PFSK-1 (cell line): ENCODE measurements around the gene PISD.

Experiments used
- FOXP2 ChIP-seq: optimal IDR thresholded peaks from 2 replicates; pipeline ENCODE3; 2011; ENCODE audit warnings: borderline replicate concordance, control low read depth, inconsistent platforms; ENCODE audit not compliant: insufficient read depth; ENCODE audit errors: extremely low read length, extremely low read depth
- POLR2AphosphoS5 ChIP-seq: IDR thresholded peaks from 2 replicates; pipeline ENCODE4 v1.6.1; 2012; ENCODE audit warnings: low read depth, mild to moderate bottlenecking, control low read depth, low read length, moderate library complexity
- SIN3A ChIP-seq: IDR thresholded peaks from 2 replicates; pipeline ENCODE4 v1.6.1; 2012; ENCODE audit warnings: mild to moderate bottlenecking, low read length, moderate library complexity, borderline replicate concordance; ENCODE audit not compliant: insufficient read depth
- TAF1 ChIP-seq: IDR thresholded peaks from 2 replicates; pipeline ENCODE4 v1.6.1; 2012; ENCODE audit warnings: low read length, control low read depth, borderline replicate concordance; ENCODE audit not compliant: insufficient read depth
- TF ChIP-seq, protein P1 (sequence below), 2 experiments: IDR thresholded peaks; 2 replicates each; pipeline versions ENCODE4 v1.6.1 to v1.8.0; 2011 to 2012; ENCODE audit warnings: low read depth in 2 of 2, low read length in 2 of 2, control low read depth in 1 of 2, inconsistent platforms in 1 of 2, mild to moderate bottlenecking in 1 of 2, moderate library complexity in 1 of 2; ENCODE audit not compliant: insufficient read depth in 1 of 2

The PISD gene

DNA sequence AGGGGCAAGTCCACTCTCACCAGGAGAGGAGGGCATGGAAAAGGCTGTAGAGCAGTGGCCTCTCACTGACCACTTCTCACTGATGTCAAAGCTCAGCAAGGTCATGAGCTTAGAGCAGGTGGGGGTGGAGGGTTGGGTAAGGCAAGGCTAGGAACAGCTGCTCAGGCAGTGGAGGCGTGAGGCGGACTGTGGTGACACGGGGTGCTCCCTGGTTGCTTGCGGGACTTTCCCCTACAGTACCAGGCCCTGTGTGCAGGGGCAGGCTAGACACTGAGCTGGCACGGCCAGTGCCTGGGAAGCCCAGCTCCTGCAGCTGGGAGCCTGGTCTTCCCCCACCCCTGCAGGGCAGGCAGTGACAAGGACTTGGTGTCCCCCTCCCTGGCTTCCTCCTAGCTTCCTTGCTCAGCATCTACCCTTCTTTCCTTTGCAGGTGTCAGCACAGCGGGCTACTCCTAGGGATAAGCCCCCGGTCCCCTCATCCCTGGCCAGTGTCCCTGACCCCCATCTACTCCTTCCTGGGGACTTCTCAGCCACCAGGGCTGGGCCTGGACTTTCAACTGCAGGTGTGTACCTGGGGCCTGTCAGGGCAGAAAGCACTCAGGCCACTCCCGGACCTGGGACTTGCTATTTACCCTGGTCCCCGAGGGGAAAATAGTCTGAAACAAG is 45.6 kb downstream of the PISD start:
- no peak for TF ChIP-seq FOXP2
- no peak for TF ChIP-seq POLR2AphosphoS5
- TF ChIP-seq, protein P1, sequence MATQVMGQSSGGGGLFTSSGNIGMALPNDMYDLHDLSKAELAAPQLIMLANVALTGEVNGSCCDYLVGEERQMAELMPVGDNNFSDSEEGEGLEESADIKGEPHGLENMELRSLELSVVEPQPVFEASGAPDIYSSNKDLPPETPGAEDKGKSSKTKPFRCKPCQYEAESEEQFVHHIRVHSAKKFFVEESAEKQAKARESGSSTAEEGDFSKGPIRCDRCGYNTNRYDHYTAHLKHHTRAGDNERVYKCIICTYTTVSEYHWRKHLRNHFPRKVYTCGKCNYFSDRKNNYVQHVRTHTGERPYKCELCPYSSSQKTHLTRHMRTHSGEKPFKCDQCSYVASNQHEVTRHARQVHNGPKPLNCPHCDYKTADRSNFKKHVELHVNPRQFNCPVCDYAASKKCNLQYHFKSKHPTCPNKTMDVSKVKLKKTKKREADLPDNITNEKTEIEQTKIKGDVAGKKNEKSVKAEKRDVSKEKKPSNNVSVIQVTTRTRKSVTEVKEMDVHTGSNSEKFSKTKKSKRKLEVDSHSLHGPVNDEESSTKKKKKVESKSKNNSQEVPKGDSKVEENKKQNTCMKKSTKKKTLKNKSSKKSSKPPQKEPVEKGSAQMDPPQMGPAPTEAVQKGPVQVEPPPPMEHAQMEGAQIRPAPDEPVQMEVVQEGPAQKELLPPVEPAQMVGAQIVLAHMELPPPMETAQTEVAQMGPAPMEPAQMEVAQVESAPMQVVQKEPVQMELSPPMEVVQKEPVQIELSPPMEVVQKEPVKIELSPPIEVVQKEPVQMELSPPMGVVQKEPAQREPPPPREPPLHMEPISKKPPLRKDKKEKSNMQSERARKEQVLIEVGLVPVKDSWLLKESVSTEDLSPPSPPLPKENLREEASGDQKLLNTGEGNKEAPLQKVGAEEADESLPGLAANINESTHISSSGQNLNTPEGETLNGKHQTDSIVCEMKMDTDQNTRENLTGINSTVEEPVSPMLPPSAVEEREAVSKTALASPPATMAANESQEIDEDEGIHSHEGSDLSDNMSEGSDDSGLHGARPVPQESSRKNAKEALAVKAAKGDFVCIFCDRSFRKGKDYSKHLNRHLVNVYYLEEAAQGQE (IDR thresholded peaks at IDR 0.05; ENCODE audit: insufficient read depth in 1 of 2, low read depth in 2 of 2, low read length in 2 of 2), result no peak
- no peak for TF ChIP-seq TAF1
- no peak for TF ChIP-seq SIN3A

- TF ChIP-seq TAF1 (no peak), SIN3A (no peak), POLR2AphosphoS5 (no peak), FOXP2 (no peak)
- TF ChIP-seq, protein P1 (IDR thresholded peaks at IDR 0.05; ENCODE audit: insufficient read depth in 1 of 2, low read depth in 2 of 2, low read length in 2 of 2), result no peak
These were observed 46.1 kb downstream of the PISD start for GRCh38 chr22:31615940-31616314.

DNA sequence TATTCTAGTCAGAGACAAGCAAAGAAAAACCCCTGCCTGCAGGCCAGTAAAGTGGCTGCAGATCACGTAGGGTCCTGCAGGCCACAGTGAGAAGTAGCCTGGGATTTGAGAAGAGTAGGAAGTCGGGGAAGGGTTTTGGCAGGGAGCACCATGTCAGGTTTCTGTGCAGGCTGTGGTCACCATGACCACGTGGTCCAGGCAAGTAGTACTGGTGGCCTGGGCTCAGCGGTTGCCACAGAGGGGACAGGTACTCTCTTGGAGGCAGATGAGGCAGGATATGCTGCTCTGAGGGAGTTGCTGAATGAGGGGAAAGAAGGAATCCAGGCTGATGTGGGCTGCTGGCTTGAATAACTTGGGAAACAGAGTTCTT is 46.5 kb downstream of the PISD start:
- TF ChIP-seq, protein P1 (IDR thresholded peaks at IDR 0.05; ENCODE audit: insufficient read depth in 1 of 2, low read depth in 2 of 2, low read length in 2 of 2), result no peak
- TF ChIP-seq FOXP2, result no peak
- no peak for TF ChIP-seq TAF1
- TF ChIP-seq POLR2AphosphoS5, result no peak
- no peak for TF ChIP-seq SIN3A

DNA sequence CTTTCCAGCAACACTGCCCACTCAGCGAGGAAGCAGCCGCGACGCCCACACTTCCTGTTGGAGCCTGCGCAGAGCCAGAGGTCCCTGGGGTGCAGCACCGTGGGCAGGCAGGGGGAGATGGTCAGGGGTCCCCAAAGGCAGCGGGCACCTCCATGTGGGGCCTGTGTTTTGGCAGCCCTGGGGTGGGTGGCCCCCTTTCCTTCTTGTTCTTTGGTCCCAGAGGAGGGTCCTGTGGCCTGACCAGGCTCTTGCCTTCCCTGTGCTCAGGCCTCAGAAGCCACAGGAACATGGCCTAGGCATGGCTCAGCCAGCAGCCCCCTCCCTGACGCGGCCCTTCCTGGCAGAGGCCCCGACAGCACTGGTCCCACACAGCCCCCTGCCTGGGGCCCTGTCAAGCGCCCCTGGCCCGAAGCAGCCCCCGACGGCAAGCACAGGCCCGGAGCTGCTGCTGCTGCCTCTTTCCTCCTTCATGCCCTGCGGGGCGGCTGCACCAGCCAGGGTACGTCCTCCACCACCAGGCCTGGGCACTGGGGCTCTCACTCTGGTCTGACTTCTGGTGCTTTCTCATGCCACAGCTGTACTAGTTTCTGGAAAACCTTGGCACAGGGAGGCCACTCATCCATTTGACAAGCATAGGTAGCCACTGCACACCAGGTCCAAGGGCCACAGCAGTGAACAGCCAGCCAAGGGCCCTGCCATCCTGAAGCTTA is 47.1 kb downstream of the PISD start:
- TF ChIP-seq POLR2AphosphoS5, result no peak

DNA sequence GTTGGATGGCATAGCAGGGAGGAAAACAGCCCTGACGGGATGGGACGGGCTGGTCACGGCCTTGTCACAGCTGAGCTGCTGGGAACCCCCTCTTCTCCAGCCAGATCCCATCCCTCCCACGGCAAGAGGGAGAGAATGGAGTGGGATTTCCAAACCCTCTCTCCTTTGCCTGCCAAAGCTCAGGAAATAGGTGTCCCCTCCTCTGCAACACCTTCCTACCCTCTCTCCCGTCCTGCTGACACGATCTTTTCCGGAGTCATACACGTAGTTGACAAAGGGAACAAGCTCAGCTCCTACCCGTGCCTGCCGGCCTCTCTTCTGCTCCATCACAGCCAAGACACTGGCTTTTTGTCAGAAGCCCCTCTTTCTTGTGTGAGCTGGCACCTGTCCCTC is 48.1 kb downstream of the PISD start:
- TF ChIP-seq POLR2AphosphoS5 (no peak), FOXP2 (no peak), SIN3A (no peak), TAF1 (no peak)
- TF ChIP-seq, protein P1 (IDR thresholded peaks at IDR 0.05; ENCODE audit: insufficient read depth in 1 of 2, low read depth in 2 of 2, low read length in 2 of 2), result no peak
